ENCODE measurements around the gene RASAL2. TPM values are rescaled to one million over a fixed set of nuclear protein-coding genes. Genes with fewer than 3 reads are reported as not detected.

Gene RASAL2
- total RNA-seq, 3 donors from 2014 or later = 13.0 to 17.5 (median 14.2) TPM

DNA sequence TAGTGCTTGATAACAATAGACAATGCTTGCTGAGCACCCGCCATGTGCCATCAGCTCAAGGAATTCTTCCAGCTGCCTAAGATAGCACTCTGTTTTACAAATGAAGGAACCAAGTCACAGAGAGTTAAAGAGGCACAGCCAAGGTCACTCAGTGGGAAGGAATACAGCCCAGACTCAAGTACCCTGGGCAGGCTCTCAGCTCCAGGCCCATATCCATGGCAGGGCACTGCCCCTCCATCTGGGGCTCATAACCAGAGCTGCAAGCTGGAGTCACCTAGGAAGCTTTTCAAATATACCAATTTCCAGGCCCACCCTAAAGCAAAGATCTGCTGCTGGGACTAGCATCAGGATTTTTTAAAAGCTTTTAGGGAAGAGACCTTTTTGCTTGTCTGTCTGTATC lies 401.3 kb downstream of the RASAL2 start:
- TF ChIP-seq, protein P1, sequence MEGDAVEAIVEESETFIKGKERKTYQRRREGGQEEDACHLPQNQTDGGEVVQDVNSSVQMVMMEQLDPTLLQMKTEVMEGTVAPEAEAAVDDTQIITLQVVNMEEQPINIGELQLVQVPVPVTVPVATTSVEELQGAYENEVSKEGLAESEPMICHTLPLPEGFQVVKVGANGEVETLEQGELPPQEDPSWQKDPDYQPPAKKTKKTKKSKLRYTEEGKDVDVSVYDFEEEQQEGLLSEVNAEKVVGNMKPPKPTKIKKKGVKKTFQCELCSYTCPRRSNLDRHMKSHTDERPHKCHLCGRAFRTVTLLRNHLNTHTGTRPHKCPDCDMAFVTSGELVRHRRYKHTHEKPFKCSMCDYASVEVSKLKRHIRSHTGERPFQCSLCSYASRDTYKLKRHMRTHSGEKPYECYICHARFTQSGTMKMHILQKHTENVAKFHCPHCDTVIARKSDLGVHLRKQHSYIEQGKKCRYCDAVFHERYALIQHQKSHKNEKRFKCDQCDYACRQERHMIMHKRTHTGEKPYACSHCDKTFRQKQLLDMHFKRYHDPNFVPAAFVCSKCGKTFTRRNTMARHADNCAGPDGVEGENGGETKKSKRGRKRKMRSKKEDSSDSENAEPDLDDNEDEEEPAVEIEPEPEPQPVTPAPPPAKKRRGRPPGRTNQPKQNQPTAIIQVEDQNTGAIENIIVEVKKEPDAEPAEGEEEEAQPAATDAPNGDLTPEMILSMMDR (IDR thresholded peaks at IDR 0.05) = no peak
- DNase-seq = no peak
- intact Hi-C loops (cut with DNase I, micrococcal nuclease) = no loop called here

GRCh38 chr1:178495741-178496409 lies 402.0 kb downstream of the RASAL2 start:
- Histone ChIP-seq H3K4me1 (ENCODE audit: low read depth) (no peaks in the 10 kb centered on the region), H3K36me3 (ENCODE audit: low read depth) (no peaks in the 10 kb centered on the region), H3K9me3 (no peaks in the 10 kb centered on the region), H3K4me3 (no peak overlapping the region)
- intact Hi-C loops (cut with DNase I, micrococcal nuclease) = no loop called here
- no peak for ATAC-seq
- DNase-seq = no peak
- TF ChIP-seq, protein P1 (IDR thresholded peaks at IDR 0.05) = no peak

More for the DNA sequence above, 401.3 kb downstream of the RASAL2 start:
- no peak overlapping the region for H3K4me3 ChIP-seq
- no peaks in the 10 kb centered on the region for H3K9me3 ChIP-seq
- no peak for ATAC-seq
- H3K36me3 ChIP-seq (ENCODE audit: low read depth) = no peaks in the 10 kb centered on the region
- no peaks in the 10 kb centered on the region for H3K4me1 ChIP-seq (ENCODE audit: low read depth)

- Histone ChIP-seq H3K4me1 (ENCODE audit: low read depth) (no peaks in the 10 kb centered on the region), H3K9me3 (no peaks in the 10 kb centered on the region), H3K36me3 (ENCODE audit: low read depth) (no peaks in the 10 kb centered on the region), H3K4me3 (no peak within 1 kb of the TSS)
- intact Hi-C loops (cut with DNase I, micrococcal nuclease) = no loop called here
- ATAC-seq (no peak), DNase-seq (no peak)
- TF ChIP-seq, protein P1 (IDR thresholded peaks at IDR 0.05) = no peak
These were observed 402.7 kb downstream of the RASAL2 start, which contains the start of gene CLEC20A for GRCh38 chr1:178496410-178497135. Gene CLEC20A (minus strand): TSS chr1:178496964. CDS start chr1:178496939, 25 bp downstream.

- Histone ChIP-seq H3K9me3 (no peaks in the 10 kb centered on the region), H3K4me3 (no peak overlapping the region), H3K36me3 (ENCODE audit: low read depth) (no peaks in the 10 kb centered on the region), H3K4me1 (ENCODE audit: low read depth) (no peaks in the 10 kb centered on the region)
- ATAC-seq (no peak), DNase-seq (no peak)
- intact Hi-C loops (cut with DNase I, micrococcal nuclease) = no loop called here
- TF ChIP-seq, protein P1 (IDR thresholded peaks at IDR 0.05) = no peak
These were observed 404.1 kb downstream of the RASAL2 start for GRCh38 chr1:178497903-178498478.

- no peak for DNase-seq
- ATAC-seq = no peak
These were observed 405.2 kb downstream of the RASAL2 start for GRCh38 chr1:178498896-178499675.

More at GRCh38 chr1:178498896-178499675, 405.2 kb downstream of the RASAL2 start:
- no peak overlapping the region for H3K4me3 ChIP-seq
- no peaks in the 10 kb centered on the region for H3K4me1 ChIP-seq (ENCODE audit: low read depth)
- H3K36me3 ChIP-seq (ENCODE audit: low read depth) = no peaks in the 10 kb centered on the region
- H3K9me3 ChIP-seq = no peaks in the 10 kb centered on the region
- intact Hi-C loops (cut with DNase I, micrococcal nuclease) = no loop called here
- TF ChIP-seq, protein P1 (IDR thresholded peaks at IDR 0.05) = no peak
